GM19372 (cell line): Measurements from ENCODE around the gene POU4F1.
"Not testable (repeated sequence)": the region's sequence is repeated elsewhere in the genome, so short reads cannot be mapped to it uniquely, and the experiment has no call there.

ENCODE experiments used
- ATAC-seq: cut with Tn5 transposase; IDR thresholded peaks from one replicate; pipeline ENCODE4 v1.9.1; 2021; ENCODE audit warnings: mild to moderate bottlenecking, low read depth, moderate library complexity; ENCODE audit not compliant: unreplicated experiment

POU4F1 gene, protein sequence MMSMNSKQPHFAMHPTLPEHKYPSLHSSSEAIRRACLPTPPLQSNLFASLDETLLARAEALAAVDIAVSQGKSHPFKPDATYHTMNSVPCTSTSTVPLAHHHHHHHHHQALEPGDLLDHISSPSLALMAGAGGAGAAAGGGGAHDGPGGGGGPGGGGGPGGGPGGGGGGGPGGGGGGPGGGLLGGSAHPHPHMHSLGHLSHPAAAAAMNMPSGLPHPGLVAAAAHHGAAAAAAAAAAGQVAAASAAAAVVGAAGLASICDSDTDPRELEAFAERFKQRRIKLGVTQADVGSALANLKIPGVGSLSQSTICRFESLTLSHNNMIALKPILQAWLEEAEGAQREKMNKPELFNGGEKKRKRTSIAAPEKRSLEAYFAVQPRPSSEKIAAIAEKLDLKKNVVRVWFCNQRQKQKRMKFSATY

GRCh38 chr13:78603240-78603957 is at the start of gene POU4F1:
Gene POU4F1, minus strand, starts transcription at chr13:78603552. Its CDS starts 226 bp downstream, at chr13:78603326.
- peak; percentile 54 for ATAC-seq

GRCh38 chr13:78652651-78653050 is 49.3 kb upstream of the POU4F1 start:
- no peak for ATAC-seq

DNA sequence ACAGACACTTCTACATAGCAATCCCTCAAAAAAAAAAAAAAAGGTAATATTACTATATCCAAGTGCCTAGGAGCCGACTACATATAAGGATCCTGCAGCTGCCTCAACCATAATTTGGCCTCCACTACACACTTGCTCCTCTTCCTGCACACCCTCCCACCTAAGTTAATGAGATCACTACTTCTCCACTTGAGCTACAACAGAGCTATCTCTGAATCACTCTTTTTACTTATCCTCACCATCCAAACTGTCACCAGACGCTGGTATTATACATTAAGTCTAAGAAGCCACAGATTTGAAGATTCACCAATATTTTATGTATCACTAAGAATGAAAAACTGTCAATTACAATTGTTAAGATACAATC is 47.3 kb upstream of the POU4F1 start:
- ATAC-seq = no peak

DNA sequence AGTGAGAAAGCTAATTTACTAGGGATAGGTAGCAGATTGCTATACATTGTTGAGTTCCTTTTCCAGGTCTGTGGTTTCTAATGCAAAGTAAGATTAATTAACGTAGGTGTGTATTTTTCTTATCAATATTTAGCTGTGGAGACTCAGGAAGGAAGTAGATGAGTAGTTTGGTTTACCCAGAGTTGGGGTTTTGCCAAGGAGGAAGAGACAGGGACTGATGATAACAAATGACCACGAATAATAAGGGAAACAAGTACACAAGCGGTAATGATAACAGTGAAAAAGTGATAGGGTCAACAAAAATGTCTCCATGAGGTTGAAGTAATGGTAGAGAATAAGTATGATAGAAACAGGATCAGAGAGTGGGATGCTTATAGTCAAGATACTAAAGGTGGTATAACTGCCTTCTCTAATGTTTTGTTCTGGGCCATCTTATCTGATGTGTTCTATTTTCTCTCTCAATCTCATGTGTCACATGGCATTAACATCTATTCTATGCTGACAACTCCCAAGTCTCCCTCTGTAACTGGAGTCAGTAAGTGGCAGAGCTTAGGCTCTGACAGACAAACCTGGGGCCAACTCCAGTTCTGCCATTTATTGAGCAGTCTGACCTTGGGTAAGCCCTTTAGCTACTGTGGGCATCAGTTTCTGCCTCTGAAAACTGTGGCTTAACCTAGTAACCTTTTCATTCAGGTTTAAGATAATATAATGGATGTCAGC is 46.8 kb upstream of the POU4F1 start:
- no peak for ATAC-seq

DNA sequence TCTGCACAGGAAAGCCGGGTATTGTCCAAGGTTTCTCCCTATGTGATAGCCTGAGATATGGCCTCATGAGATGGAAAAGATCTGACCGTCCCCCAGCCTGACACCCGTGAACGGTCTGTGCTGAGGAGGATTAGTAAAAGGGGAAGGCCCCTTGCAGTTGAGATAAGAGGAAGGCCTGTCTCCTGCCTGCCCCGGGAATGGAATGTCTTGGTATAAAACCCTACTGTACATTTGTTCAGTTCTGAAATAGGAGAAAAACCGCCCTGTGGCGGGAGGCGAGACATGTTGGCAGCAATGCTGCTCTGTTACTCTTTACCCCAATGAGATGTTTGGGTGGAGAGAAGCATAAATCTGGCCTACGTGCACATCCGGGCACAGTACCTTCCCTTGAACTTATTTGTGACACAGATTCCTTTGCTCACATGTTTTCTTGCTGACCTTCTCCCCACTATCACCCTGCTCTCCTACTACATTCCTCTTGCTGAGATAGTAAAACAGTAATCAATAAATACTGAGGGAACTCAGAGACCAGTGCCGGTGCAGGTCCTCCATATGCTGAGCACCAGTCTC is 43.8 kb upstream of the POU4F1 start:
- not testable (repeated sequence) for ATAC-seq

DNA sequence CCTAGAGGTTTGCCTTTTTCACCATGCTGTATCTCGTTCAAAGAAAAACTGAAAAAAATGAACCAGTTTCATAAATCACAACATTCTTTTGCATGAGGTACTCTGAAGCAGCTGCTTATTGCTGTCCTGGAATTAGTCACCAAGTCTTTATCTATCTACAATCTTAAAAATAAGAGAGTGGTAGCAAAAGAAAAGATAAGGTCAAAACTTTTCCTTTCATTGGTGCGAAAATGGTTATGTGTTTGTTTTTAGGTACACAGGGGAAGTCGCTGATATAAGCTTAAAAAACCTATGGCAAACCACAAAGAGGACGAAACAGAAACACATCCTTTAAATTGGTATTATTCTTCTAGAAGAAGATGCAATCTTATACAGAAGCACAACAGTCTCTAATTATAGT is 34.9 kb upstream of the POU4F1 start:
- no peak for ATAC-seq

DNA sequence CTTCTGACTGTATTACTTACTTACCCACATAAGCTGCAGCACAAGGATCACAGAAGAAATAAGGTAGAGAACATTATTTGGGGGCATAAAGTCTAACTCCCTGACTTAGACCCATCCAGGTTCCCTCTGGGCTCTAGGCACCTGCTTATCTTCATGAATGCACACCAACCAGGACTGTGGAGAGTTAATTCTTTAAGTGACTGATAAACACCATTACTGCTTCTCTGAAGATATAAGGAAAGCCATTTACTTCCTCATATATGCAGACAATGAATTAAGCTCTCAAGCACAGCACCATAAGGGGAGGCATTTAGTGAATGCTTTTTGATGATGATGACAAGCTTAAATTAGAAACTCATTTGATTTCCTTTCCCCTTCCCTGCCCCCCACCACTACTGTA is 33.1 kb upstream of the POU4F1 start:
- no peak for ATAC-seq

DNA sequence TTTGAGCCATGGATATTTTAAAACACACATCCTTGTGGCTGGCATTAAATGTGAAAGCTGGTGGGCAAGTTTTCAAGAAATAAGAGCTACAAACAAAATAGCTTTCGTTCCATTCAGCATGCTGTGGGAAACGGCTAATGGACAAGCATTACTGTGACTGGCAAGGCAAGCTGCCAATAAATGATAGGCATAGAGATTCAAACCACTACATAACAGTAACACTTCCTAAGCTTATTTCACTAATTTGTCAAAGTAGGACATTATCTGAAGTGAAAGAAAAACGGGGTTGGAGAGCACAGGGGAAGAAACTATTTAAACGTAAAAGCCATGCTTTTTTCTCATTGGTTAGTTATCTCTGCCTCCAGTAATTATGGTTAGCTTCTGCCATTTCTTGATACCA is 29.6 kb upstream of the POU4F1 start:
- no peak for ATAC-seq

GRCh38 chr13:78631077-78631476 is 27.7 kb upstream of the POU4F1 start:
- no peak for ATAC-seq

GRCh38 chr13:78630511-78630910 is 27.2 kb upstream of the POU4F1 start:
- ATAC-seq = no peak

- no peak for ATAC-seq
Measured at GRCh38 chr13:78625384-78625783, 22.0 kb upstream of the POU4F1 start.

GRCh38 chr13:78623132-78623531 is 19.8 kb upstream of the POU4F1 start:
- no peak for ATAC-seq

GRCh38 chr13:78620936-78621470 is 17.7 kb upstream of the POU4F1 start:
- ATAC-seq = no peak

GRCh38 chr13:78618411-78618810 is 15.1 kb upstream of the POU4F1 start:
- no peak for ATAC-seq

DNA sequence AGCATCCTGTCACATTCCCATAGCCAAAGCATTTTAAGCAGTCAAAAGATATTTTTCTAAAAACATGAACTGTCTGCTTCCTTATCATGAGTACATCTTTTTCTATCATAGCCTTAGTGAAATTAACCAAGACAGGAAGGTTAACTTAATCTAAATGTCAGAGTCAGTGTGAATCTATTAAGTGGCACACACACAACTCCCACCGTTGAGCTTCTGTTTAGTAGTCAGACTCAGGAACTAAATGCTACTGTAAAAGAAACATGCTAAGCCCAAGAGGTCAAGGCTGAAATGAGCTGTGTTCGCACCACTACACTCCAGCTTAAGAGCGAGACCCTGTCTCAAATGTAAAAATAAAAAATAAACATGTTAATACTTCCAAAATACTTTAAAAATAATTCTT is 7.7 kb upstream of the POU4F1 start:
- no peak for ATAC-seq

DNA sequence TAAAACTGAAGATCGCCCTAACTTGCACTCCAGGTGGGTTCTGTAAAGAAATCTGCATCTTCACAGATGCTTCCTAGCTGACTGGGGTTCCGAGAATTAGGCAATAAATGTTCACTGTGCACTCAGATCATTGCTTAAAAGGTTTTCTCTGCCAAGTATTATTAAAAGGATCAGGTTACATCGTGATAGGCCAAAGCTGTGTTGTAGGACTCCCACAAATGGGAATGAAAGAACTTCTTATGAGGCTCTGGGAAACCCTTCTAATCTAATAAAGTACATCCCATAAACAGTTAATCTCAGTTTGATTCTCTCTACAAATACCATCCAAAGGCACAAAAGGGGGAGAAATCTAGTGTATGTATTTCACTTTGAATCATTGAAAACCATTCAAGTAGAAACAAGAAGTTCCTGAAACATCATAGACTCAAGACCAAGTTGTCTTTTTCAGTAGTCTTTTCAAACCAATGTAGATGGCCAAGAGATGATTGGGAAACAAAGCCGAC is 7.1 kb upstream of the POU4F1 start:
- ATAC-seq = no peak

DNA sequence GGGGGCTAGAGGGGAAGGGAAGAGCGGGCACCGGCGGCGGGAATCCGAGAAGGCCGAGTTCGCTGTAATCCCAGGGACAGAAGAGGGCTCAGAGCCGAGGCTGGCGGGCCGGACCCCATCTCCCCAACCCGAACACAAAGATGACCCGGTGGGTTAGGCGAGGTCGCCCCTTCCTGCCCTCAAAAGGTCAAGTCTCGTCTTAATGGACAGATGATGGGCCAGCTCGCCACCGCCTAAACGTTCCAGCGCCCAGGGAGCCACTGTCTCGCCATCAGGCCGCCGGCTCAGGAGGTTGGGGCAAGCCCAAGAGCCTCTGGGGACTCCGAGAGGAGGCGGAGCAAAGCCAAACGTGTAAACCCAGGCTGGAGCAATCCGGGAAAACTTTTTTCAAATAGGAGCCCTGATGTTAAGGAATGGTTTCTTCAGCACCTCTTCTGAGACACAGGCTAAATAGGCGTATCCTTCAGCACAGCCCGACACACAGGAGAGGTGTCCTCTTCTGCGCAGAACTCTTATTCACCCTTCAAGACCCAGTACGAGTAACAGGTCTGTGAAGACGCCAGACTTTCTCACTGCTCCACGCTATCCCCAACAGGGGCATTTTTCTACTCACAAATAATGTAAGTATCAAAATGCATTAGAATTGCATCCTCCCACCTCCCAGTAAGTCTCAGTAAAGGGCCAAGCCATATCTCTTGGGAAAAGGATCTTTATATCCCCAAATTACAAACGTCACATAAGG is 6.3 kb upstream of the POU4F1 start:
- ATAC-seq = no peak

DNA sequence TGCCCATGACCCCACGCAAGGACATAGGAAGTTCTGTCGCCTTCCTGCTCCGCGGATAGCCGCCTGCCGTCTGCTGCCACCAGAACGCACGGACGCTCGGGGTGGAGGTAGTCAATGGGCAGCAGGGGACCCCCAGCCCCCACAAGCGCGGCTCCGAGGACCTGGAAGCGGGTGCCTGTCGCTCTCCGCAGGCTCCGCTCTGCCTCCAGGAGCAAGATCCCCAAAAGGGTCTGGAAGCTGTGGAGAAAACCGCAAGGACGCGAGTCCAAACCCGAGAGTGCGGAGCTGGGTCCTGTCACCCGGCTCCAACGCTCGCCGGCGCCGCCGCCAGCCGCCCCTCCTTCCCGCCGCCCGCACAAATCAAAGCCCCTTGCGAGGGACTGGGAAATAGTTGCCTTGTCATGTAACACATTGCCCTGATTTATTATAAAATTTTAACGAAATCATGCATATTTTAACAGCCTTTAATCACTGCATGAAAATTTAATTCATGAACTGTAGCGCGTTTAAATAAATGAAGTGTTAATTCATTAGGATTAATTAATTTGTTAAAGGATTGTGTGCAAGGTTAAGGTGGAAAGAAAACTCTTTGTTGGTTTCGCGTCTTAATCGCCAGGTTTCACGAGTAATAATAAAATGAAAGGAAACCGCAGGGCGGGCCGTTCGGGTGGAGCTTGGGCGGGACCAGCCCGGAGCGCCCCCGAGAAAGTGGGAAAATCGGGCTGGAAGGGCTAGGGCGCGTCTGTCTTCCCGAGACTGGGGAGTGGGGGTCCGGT is 5.5 kb upstream of the POU4F1 start:
- ATAC-seq = no peak

- no peak for ATAC-seq
Measured at GRCh38 chr13:78608252-78608687, 4.9 kb upstream of the POU4F1 start.
